ENCODE data around the gene SEMA6B. TPM values are rescaled to one million over a fixed set of nuclear protein-coding genes. Genes with fewer than 3 reads are reported as not detected.
"Not testable (repeated sequence)": the region's sequence is repeated elsewhere in the genome, so short reads cannot be mapped to it uniquely, and the experiment has no call there.

SEMA6B gene
- total and polyA plus RNA-seq, 2 of the 4 experiments (the other 2 are of a cell fraction), result 0.18 to 0.72 TPM

GRCh38 chr19:4542896-4543841 lies 16.3 kb downstream of the SEMA6B start (continued):
- no peak for TF ChIP-seq RFX5 (IDR thresholded peaks at IDR 0.05; ENCODE audit: low read depth, low read length)

- POLR2A ChIA-PET (ENCODE audit: unreplicated experiment); H3K4me3 ChIP-seq (ENCODE audit: insufficient read depth, low read depth, low read length); ATAC-seq (ENCODE audit: low read depth); H3K18ac ChIP-seq (ENCODE audit: low read depth, low read length); CTCF ChIA-PET; H3K36me3 ChIP-seq (ENCODE audit: control insufficient read depth, insufficient read depth, low read length); dilution Hi-C loops (cut with HindIII; ENCODE audit: low sequenced_read_pairs, unreplicated experiment); H3K4me2 ChIP-seq (ENCODE audit: low read depth, low read length); H3K9me1 ChIP-seq (ENCODE audit: insufficient read depth, low read length); H2BK120ac ChIP-seq (ENCODE audit: low read depth, low read length); H3K14ac ChIP-seq (replicated peaks; ENCODE audit: low read depth, low read length); H3K27ac ChIP-seq (ENCODE audit: insufficient read depth, low read length); H2BK20ac ChIP-seq (ENCODE audit: low read depth, low read length); H2BK5ac ChIP-seq (ENCODE audit: low read depth, low read length, poor library complexity, severe bottlenecking); DNase-seq; H3K56ac ChIP-seq (ENCODE audit: extremely low read depth, insufficient read depth, low read length); H4K8ac ChIP-seq (ENCODE audit: low read depth in 2 of 2, low read length in 2 of 2); H3K9me3 ChIP-seq (ENCODE audit: control insufficient read depth, insufficient read depth, low read length); BruUV-seq (replicated peaks); H4K5ac ChIP-seq (ENCODE audit: low read depth, low read length); intact Hi-C loops (cut with micrococcal nuclease); H3K4ac ChIP-seq (ENCODE audit: low read depth, low read length); H2AFZ ChIP-seq (replicated peaks; ENCODE audit: low read length, poor library complexity); H3K9ac ChIP-seq (ENCODE audit: low read depth, low read length); H3K79me1 ChIP-seq (ENCODE audit: low read depth in 1 of 2, low read length in 2 of 2); H4K20me1 ChIP-seq (ENCODE audit: insufficient read depth, low read length); H2AK5ac ChIP-seq (ENCODE audit: low read depth, low read length); H4K91ac ChIP-seq (ENCODE audit: insufficient read depth, low read depth, low read length); in situ Hi-C loops (cut with MboI; ENCODE audit: low sequenced_read_pairs); H2BK15ac ChIP-seq (ENCODE audit: low read depth, low read length); H3K4me1 ChIP-seq (ENCODE audit: control insufficient read depth, insufficient read depth, low read length); H3K23ac ChIP-seq (ENCODE audit: low read depth, low read length); H2AK9ac ChIP-seq (replicated peaks; ENCODE audit: low read depth, low read length, poor library complexity): not testable (repeated sequence)
- 93% methylated on average over 4 of the region's 12 CpGs; no CpG with 5 or more reads in 1 of the 2 experiments for WGBS, 2 experiments (ENCODE audit: extremely low coverage in 2 of 2, insufficient read length in 1 of 2)
- peaks cover 20% of the 10 kb centered on the region; the same call in 1 of the 2 replicates for H3K27me3 ChIP-seq (ENCODE audit: control insufficient read depth, insufficient read depth, low read length)
Measured at GRCh38 chr19:4541806-4542145, 17.7 kb downstream of the SEMA6B start.
